ENCODE results near the gene RHO. TPM values are rescaled to one million over a fixed set of nuclear protein-coding genes. Genes with fewer than 3 reads are reported as not detected.

Gene RHO
- total RNA-seq, 1 donor from 2014 or later, result not detected

DNA sequence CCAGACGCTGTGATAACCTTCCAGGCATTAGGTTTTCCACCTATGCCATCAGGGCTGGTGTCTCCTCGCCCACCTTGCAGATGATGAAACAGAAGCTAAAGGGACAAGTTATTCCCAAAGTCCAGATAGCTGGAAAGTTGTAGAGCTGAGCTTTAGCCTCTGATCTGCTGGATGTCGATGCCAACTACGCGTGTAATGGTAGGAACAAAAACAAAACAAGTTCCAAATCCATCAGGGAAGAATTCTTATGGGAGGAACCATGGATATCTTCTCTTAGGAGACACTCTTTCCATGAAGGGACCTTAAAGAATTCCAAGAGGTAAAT, 28.1 kb upstream of the RHO start:
- Histone ChIP-seq H3K27ac (replicated peaks) (peak overlapping the region; percentile 88), H3K4me1 (peaks cover 95% of the 10 kb centered on the region), H3K36me3 (peaks cover 10% of the 10 kb centered on the region), H3K9me3 (replicated peaks) (no peaks in the 10 kb centered on the region), H3K4me3 (no peak overlapping the region), H3K27me3 (ENCODE audit: low read depth) (no peaks in the 10 kb centered on the region)
- TF ChIP-seq, protein P1, sequence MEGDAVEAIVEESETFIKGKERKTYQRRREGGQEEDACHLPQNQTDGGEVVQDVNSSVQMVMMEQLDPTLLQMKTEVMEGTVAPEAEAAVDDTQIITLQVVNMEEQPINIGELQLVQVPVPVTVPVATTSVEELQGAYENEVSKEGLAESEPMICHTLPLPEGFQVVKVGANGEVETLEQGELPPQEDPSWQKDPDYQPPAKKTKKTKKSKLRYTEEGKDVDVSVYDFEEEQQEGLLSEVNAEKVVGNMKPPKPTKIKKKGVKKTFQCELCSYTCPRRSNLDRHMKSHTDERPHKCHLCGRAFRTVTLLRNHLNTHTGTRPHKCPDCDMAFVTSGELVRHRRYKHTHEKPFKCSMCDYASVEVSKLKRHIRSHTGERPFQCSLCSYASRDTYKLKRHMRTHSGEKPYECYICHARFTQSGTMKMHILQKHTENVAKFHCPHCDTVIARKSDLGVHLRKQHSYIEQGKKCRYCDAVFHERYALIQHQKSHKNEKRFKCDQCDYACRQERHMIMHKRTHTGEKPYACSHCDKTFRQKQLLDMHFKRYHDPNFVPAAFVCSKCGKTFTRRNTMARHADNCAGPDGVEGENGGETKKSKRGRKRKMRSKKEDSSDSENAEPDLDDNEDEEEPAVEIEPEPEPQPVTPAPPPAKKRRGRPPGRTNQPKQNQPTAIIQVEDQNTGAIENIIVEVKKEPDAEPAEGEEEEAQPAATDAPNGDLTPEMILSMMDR (IDR thresholded peaks at IDR 0.05; ENCODE audit: borderline replicate concordance), result no peak
- intact Hi-C loops (cut with micrococcal nuclease), result loop anchor here (10.0 kb wide), 1 partner anchor 55 kb away; no protein-coding TSS in a partner anchor
- DNase-seq, result no peak

DNA sequence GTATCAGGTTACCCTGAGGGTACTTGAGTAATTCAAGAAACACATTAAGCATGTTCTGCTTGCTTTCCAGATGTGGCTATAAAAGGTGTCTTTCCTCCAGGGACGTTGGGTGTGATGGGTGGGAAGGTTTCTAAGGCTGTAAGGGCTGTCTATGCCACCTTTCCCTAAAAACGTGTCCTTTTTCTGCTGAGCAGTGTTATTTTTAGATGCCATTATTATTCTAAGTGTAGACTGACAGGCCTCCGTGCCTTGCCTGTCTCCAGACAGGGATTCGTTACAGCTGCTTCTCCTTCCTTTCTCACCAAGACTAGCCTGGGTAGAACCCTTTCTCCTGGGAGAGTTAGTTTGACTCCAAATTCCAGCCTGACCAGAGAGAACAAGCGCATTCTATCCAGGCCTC, 26.8 kb upstream of the RHO start:
- H3K4me3 ChIP-seq, result no peak overlapping the region
- no peaks in the 10 kb centered on the region for H3K9me3 ChIP-seq (replicated peaks)
- H3K27ac ChIP-seq (replicated peaks), result no peak overlapping the region
- TF ChIP-seq, protein P1 (IDR thresholded peaks at IDR 0.05; ENCODE audit: borderline replicate concordance), result no peak
- no peak for DNase-seq
- peaks cover 12% of the 10 kb centered on the region for H3K36me3 ChIP-seq
- intact Hi-C loops (cut with micrococcal nuclease), result loop anchor here (10.0 kb wide), 1 partner anchor 53 kb away; no protein-coding TSS in a partner anchor
- H3K27me3 ChIP-seq (ENCODE audit: low read depth), result no peaks in the 10 kb centered on the region
- peaks cover 98% of the 10 kb centered on the region for H3K4me1 ChIP-seq

- peak; percentile 53 for DNase-seq
- H3K4me1 ChIP-seq, result peaks cover 98% of the 10 kb centered on the region
These were observed 25.6 kb upstream of the RHO start for GRCh38 chr3:129502641-129503408.

DNA sequence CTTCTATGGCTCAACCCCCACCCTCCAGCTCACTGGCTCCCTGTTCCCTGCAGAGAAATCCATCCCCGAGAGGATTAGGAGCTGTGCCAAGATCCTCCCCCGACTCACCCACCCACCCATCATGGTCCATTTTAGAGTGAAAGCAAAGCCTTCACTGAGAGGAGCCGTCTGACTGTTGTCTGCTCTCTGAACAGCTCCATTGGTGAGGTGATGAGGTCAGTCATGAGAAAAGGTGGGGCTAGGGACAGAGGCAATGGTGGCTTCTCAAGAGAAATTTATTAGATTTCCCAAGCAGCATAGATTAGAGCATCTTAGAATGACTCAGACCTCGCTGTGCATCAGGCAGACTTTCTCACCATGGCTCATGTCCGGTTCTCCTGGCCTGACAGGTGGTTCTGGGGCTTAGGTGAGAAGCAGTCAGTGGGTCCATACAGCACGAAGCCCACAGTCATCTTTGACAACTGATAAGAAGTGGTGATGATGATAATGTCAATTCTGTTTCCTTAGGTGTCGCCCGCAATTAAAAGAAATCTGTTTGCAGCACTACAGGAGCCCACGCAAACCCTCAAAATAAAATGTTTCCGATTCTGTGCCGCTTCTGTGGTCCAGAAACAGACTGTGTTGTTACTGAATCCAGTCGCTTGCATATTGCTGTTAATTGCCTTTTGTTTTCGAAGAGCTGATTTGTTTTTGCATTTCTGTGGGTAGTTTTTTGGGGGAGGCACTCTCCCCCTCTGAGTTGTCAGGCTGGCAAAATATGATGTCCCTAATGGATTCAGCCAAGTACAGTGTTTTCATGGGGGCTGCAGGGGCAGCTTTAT, 24.8 kb upstream of the RHO start:
- Histone ChIP-seq H3K4me3 (no peak overlapping the region), H3K9me3 (replicated peaks) (no peaks in the 10 kb centered on the region), H3K27me3 (ENCODE audit: low read depth) (no peaks in the 10 kb centered on the region), H3K36me3 (peaks cover 15% of the 10 kb centered on the region), H3K4me1 (peaks cover 94% of the 10 kb centered on the region), H3K27ac (replicated peaks) (peak overlapping the region; percentile 37)
- intact Hi-C loops (cut with micrococcal nuclease), result loop anchor here (10.0 kb wide), 1 partner anchor 51 kb away; no protein-coding TSS in a partner anchor
- DNase-seq, result no peak
- TF ChIP-seq, protein P1 (IDR thresholded peaks at IDR 0.05; ENCODE audit: borderline replicate concordance), result no peak

More at GRCh38 chr3:129502641-129503408, 25.6 kb upstream of the RHO start:
- H3K9me3 ChIP-seq (replicated peaks), result no peaks in the 10 kb centered on the region
- TF ChIP-seq, protein P1 (IDR thresholded peaks at IDR 0.05; ENCODE audit: borderline replicate concordance), result no peak
- H3K36me3 ChIP-seq, result peaks cover 13% of the 10 kb centered on the region
- intact Hi-C loops (cut with micrococcal nuclease), result loop anchor here (10.0 kb wide), 1 partner anchor 52 kb away; no protein-coding TSS in a partner anchor
- peak overlapping the region; percentile 37 for H3K27ac ChIP-seq (replicated peaks)
- no peaks in the 10 kb centered on the region for H3K27me3 ChIP-seq (ENCODE audit: low read depth)
- no peak overlapping the region for H3K4me3 ChIP-seq

DNA sequence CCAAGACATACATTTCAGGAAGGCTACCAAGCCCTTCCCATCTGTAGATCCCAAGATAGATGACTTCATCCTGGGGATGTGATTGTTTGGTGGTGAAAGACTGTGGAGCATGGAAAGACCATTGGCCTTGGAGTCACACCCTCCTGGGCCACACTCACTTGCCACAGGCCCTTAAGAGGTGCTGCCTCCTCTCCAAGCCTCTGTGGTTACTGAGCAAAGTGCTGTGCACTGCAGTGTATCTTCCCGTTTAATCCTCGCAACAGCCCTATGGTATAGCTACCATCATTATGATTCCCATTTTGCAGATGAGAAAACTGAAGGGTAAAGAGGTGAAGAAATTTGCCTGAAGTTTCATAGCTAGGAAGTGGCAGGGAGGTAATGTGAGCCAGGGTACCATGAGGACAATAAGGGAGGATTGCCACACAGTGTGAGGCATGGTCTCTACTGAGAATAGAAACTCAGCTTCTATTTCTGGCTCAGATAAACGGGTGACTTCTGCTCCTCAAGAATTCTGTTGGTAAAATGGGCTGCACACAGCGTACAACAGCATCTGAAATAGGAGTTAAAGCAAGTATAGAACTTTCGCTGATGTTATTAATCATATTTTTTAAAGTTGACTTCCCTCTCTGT, 23.9 kb upstream of the RHO start:
- no peaks in the 10 kb centered on the region for H3K9me3 ChIP-seq (replicated peaks)
- no peak for DNase-seq
- TF ChIP-seq, protein P1 (IDR thresholded peaks at IDR 0.05; ENCODE audit: borderline replicate concordance), result no peak
- H3K4me1 ChIP-seq, result peaks cover 85% of the 10 kb centered on the region
- peaks cover 21% of the 10 kb centered on the region for H3K36me3 ChIP-seq
- peak overlapping the region; percentile 67 for H3K27ac ChIP-seq (replicated peaks)
- no peaks in the 10 kb centered on the region for H3K27me3 ChIP-seq (ENCODE audit: low read depth)
- intact Hi-C loops (cut with micrococcal nuclease), result loop anchor here (10.0 kb wide), 1 partner anchor 50 kb away; no protein-coding TSS in a partner anchor
- no peak overlapping the region for H3K4me3 ChIP-seq
